ENCODE measurements around the gene FBLN1.

DNA sequence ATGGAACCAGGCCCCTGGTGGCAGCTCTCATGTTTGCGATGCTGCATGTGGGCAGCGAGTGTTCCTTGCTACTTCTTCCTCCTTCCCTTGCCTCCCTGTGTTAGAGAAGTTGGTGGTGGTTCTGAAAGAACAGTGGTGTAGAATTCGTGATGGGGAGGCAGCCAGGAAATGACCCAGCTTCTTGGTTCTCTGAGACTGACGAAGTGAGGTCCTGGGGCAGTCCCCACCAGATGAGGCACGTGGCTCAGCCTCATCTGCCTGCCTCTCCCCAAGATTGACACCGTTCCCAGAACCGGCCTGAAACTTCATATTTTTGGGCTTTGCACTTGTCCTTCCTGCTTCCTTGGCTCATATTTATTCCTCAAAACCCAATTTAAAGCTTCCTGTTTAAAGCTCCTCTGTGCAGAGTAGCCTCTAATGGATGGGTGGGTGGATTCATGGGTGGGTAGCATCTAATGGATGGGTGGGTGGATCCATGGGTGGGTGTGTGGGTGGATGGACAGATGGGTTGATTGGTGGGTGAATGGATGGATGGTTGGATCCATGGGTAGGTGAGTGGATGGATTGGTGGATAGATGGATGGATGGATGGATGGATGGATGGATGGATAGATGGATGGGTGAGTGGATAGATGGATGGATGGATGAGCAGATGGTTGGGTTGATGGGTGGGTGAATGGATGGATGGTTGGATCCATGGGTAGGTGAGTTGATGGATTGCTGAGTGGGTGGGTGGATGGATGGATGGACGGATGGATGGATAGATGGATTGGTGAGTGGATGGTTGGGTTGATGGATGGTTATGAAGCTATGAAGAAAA lies 91.6 kb downstream of the FBLN1 start:
- TF ChIP-seq, protein P1, sequence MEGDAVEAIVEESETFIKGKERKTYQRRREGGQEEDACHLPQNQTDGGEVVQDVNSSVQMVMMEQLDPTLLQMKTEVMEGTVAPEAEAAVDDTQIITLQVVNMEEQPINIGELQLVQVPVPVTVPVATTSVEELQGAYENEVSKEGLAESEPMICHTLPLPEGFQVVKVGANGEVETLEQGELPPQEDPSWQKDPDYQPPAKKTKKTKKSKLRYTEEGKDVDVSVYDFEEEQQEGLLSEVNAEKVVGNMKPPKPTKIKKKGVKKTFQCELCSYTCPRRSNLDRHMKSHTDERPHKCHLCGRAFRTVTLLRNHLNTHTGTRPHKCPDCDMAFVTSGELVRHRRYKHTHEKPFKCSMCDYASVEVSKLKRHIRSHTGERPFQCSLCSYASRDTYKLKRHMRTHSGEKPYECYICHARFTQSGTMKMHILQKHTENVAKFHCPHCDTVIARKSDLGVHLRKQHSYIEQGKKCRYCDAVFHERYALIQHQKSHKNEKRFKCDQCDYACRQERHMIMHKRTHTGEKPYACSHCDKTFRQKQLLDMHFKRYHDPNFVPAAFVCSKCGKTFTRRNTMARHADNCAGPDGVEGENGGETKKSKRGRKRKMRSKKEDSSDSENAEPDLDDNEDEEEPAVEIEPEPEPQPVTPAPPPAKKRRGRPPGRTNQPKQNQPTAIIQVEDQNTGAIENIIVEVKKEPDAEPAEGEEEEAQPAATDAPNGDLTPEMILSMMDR (IDR thresholded peaks at IDR 0.05), result peak; percentile 10; the same call in 1 of the 2 replicates
- TF ChIP-seq, protein P2, sequence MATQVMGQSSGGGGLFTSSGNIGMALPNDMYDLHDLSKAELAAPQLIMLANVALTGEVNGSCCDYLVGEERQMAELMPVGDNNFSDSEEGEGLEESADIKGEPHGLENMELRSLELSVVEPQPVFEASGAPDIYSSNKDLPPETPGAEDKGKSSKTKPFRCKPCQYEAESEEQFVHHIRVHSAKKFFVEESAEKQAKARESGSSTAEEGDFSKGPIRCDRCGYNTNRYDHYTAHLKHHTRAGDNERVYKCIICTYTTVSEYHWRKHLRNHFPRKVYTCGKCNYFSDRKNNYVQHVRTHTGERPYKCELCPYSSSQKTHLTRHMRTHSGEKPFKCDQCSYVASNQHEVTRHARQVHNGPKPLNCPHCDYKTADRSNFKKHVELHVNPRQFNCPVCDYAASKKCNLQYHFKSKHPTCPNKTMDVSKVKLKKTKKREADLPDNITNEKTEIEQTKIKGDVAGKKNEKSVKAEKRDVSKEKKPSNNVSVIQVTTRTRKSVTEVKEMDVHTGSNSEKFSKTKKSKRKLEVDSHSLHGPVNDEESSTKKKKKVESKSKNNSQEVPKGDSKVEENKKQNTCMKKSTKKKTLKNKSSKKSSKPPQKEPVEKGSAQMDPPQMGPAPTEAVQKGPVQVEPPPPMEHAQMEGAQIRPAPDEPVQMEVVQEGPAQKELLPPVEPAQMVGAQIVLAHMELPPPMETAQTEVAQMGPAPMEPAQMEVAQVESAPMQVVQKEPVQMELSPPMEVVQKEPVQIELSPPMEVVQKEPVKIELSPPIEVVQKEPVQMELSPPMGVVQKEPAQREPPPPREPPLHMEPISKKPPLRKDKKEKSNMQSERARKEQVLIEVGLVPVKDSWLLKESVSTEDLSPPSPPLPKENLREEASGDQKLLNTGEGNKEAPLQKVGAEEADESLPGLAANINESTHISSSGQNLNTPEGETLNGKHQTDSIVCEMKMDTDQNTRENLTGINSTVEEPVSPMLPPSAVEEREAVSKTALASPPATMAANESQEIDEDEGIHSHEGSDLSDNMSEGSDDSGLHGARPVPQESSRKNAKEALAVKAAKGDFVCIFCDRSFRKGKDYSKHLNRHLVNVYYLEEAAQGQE (IDR thresholded peaks at IDR 0.05; ENCODE audit: low read depth, low read length), result no peak
